Measurements from ENCODE around the gene SKAP2.

DNA sequence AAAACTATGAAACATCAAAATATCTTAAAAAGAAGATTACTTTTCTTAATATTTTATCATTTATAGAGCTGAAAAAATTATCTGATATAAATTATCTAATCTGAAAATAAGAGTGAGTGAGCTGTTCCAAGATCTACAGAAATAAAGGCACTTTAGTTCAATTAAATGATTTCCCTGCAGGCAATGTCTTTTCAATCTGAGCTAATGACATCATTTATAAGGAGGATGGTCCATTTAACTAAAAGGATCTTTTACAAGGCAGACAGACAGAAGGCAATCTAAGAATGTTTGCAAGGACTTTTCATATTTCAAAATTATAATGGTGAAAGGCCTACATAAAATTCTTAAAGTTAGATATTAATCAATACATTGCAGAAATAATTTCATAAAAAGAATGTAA is 71.8 kb downstream of the SKAP2 start:
- TF ChIP-seq, protein P1, sequence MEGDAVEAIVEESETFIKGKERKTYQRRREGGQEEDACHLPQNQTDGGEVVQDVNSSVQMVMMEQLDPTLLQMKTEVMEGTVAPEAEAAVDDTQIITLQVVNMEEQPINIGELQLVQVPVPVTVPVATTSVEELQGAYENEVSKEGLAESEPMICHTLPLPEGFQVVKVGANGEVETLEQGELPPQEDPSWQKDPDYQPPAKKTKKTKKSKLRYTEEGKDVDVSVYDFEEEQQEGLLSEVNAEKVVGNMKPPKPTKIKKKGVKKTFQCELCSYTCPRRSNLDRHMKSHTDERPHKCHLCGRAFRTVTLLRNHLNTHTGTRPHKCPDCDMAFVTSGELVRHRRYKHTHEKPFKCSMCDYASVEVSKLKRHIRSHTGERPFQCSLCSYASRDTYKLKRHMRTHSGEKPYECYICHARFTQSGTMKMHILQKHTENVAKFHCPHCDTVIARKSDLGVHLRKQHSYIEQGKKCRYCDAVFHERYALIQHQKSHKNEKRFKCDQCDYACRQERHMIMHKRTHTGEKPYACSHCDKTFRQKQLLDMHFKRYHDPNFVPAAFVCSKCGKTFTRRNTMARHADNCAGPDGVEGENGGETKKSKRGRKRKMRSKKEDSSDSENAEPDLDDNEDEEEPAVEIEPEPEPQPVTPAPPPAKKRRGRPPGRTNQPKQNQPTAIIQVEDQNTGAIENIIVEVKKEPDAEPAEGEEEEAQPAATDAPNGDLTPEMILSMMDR (IDR thresholded peaks at IDR 0.05) = no peak
- TF ChIP-seq, protein P2, sequence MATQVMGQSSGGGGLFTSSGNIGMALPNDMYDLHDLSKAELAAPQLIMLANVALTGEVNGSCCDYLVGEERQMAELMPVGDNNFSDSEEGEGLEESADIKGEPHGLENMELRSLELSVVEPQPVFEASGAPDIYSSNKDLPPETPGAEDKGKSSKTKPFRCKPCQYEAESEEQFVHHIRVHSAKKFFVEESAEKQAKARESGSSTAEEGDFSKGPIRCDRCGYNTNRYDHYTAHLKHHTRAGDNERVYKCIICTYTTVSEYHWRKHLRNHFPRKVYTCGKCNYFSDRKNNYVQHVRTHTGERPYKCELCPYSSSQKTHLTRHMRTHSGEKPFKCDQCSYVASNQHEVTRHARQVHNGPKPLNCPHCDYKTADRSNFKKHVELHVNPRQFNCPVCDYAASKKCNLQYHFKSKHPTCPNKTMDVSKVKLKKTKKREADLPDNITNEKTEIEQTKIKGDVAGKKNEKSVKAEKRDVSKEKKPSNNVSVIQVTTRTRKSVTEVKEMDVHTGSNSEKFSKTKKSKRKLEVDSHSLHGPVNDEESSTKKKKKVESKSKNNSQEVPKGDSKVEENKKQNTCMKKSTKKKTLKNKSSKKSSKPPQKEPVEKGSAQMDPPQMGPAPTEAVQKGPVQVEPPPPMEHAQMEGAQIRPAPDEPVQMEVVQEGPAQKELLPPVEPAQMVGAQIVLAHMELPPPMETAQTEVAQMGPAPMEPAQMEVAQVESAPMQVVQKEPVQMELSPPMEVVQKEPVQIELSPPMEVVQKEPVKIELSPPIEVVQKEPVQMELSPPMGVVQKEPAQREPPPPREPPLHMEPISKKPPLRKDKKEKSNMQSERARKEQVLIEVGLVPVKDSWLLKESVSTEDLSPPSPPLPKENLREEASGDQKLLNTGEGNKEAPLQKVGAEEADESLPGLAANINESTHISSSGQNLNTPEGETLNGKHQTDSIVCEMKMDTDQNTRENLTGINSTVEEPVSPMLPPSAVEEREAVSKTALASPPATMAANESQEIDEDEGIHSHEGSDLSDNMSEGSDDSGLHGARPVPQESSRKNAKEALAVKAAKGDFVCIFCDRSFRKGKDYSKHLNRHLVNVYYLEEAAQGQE (IDR thresholded peaks at IDR 0.05; ENCODE audit: insufficient read depth in 1 of 2, low read depth in 2 of 2, low read length in 1 of 2) = no peak
- no peak for TF ChIP-seq TCF7L2 (IDR thresholded peaks at IDR 0.05; ENCODE audit: low read depth, low read length)
- no peak for TF ChIP-seq POLR2AphosphoS5 (IDR thresholded peaks at IDR 0.05; ENCODE audit: low read depth, low read length)

Measured in Panc1 (cell line).